Measurements from ENCODE around the gene SAMHD1. TPM values are rescaled to one million over a fixed set of nuclear protein-coding genes. Genes with fewer than 3 reads are reported as not detected.
"Not testable (repeated sequence)": the region's sequence is repeated elsewhere in the genome, so short reads cannot be mapped to it uniquely, and the experiment has no call there.

Gene SAMHD1
- total and polyA plus RNA-seq, 2 donors (not counting 1 experiment from before 2014, with no cell fraction given), result 25.9 to 47.2 TPM

GRCh38 chr20:36875702-36876472 lies 75.6 kb downstream of the SAMHD1 start, which contains the start of gene TLDC2:
Gene TLDC2 (plus strand): TSS chr20:36876138. CDS start chr20:36876175, 37 bp downstream.
- no peak for DNase-seq (ENCODE audit: low read depth in 2 of 2)
- Histone ChIP-seq H3K27ac (ENCODE audit: insufficient read depth, low read length) (no peak within 1 kb of the TSS), H3K9ac (ENCODE audit: insufficient read depth, low read length) (no peak within 1 kb of the TSS), H3K27me3 (ENCODE audit: control insufficient read depth, insufficient read depth, low read length) (no peaks in the 10 kb centered on the region), H3K36me3 (ENCODE audit: control insufficient read depth, insufficient read depth, low read length) (no peaks in the 10 kb centered on the region), H3K4me2 (ENCODE audit: extremely low read depth, insufficient read depth, low read length) (no peak within 1 kb of the TSS), H3K9me3 (ENCODE audit: control insufficient read depth, insufficient read depth, low read depth, low read length) (no peaks in the 10 kb centered on the region), H4K20me1 (ENCODE audit: control insufficient read depth, extremely low read depth, insufficient read depth, low read length) (no peaks in the 10 kb centered on the region), H3K4me1 (ENCODE audit: control insufficient read depth, extremely low read depth, insufficient read depth, low read length) (no peaks in the 10 kb centered on the region), H2AFZ (ENCODE audit: low read length) (no peak within 1 kb of the TSS), H3K79me2 (ENCODE audit: control insufficient read depth, insufficient read depth, low read length) (no peaks in the 10 kb centered on the region), H3K4me3 (replicated peaks in 1 of 4; ENCODE audit: control extremely low read depth in 1 of 4, insufficient read depth in 1 of 4, low read depth in 3 of 4, low read length in 4 of 4) (no peak within 1 kb of the TSS)
- no peak for TF ChIP-seq CTCF (conservative IDR thresholded peaks at IDR 0.05 in 1 of 2, IDR thresholded peaks at IDR 0.05 in 1 of 2; ENCODE audit: low read depth in 1 of 2, low read length in 2 of 2)
- TF ChIP-seq EZH2 (IDR thresholded peaks at IDR 0.05; ENCODE audit: low read length, missing control alignments), result no peak

- not testable (repeated sequence) for H2AFZ ChIP-seq (ENCODE audit: low read length); H3K4me1 ChIP-seq (ENCODE audit: control insufficient read depth, extremely low read depth, insufficient read depth, low read length); H3K36me3 ChIP-seq (ENCODE audit: control insufficient read depth, insufficient read depth, low read length); H3K9ac ChIP-seq (ENCODE audit: insufficient read depth, low read length); H3K27ac ChIP-seq (ENCODE audit: insufficient read depth, low read length); H4K20me1 ChIP-seq (ENCODE audit: control insufficient read depth, extremely low read depth, insufficient read depth, low read length); H3K27me3 ChIP-seq (ENCODE audit: control insufficient read depth, insufficient read depth, low read length); DNase-seq (ENCODE audit: low read depth in 2 of 2); H3K4me3 ChIP-seq (replicated peaks in 1 of 4; ENCODE audit: control extremely low read depth in 1 of 4, insufficient read depth in 1 of 4, low read depth in 3 of 4, low read length in 4 of 4); H3K9me3 ChIP-seq (ENCODE audit: control insufficient read depth, insufficient read depth, low read depth, low read length); H3K4me2 ChIP-seq (ENCODE audit: extremely low read depth, insufficient read depth, low read length); H3K79me2 ChIP-seq (ENCODE audit: control insufficient read depth, insufficient read depth, low read length)
Observed at GRCh38 chr20:36875093-36875492, 76.4 kb downstream of the SAMHD1 start.

DNA sequence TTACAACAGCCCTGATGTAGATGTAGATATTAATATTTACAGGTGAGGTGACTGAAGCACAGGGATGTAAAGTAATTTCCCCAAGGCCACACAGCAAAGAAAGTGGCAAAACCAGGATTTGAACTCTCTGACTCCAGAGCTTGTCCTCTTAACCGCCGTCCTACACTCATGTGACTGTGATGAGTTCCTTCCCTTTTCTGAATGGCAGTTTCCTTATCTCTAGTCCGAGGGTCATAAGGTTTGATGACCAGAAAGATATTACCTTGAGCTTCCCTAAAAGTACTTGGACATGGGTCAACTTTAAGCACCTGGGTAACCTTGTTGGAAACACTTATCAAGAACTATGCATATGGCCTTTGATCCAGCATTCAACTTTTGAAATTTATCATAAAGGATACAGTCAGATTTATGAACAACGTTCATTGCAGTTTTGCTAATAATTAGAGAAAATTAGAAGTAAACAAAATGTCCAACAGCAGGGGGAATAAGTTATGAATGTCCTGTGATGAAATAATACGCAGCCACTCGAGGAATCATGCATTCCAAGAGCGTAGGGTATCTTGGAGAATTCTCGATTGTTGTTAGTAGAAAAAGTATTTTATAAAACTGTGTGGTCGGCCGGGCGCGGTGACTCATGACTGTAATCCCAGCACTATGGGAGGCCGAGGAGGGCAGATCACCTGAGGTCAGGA lies 77.9 kb downstream of the SAMHD1 start:
- TF ChIP-seq EZH2 (IDR thresholded peaks at IDR 0.05; ENCODE audit: low read length, missing control alignments) (no peak), CTCF (conservative IDR thresholded peaks at IDR 0.05 in 1 of 2, IDR thresholded peaks at IDR 0.05 in 1 of 2; ENCODE audit: low read depth in 1 of 2, low read length in 2 of 2) (no peak)
- peak in 1 of 2 donors; percentile 28 for DNase-seq (ENCODE audit: low read depth in 2 of 2)
- H3K4me2 ChIP-seq (ENCODE audit: extremely low read depth, insufficient read depth, low read length), result no peak overlapping the region
- H3K9ac ChIP-seq (ENCODE audit: insufficient read depth, low read length), result no peak overlapping the region
- no peaks in the 10 kb centered on the region for H3K27me3 ChIP-seq (ENCODE audit: control insufficient read depth, insufficient read depth, low read length)
- no peaks in the 10 kb centered on the region for H4K20me1 ChIP-seq (ENCODE audit: control insufficient read depth, extremely low read depth, insufficient read depth, low read length)
- no peak overlapping the region for H2AFZ ChIP-seq (ENCODE audit: low read length)
- no peak overlapping the region for H3K27ac ChIP-seq (ENCODE audit: insufficient read depth, low read length)
- no peaks in the 10 kb centered on the region for H3K79me2 ChIP-seq (ENCODE audit: control insufficient read depth, insufficient read depth, low read length)
- no peaks in the 10 kb centered on the region for H3K9me3 ChIP-seq (ENCODE audit: control insufficient read depth, insufficient read depth, low read depth, low read length)
- H3K36me3 ChIP-seq (ENCODE audit: control insufficient read depth, insufficient read depth, low read length), result no peaks in the 10 kb centered on the region
- H3K4me3 ChIP-seq (replicated peaks in 1 of 4; ENCODE audit: control extremely low read depth in 1 of 4, insufficient read depth in 1 of 4, low read depth in 3 of 4, low read length in 4 of 4), result no peak overlapping the region
- H3K4me1 ChIP-seq (ENCODE audit: control insufficient read depth, extremely low read depth, insufficient read depth, low read length), result no peaks in the 10 kb centered on the region

Measured in fibroblast of lung (primary cell).